HG03354 (cell line): ENCODE measurements around the gene MATCAP1.

Experiments used
- ATAC-seq: cut with Tn5 transposase; IDR thresholded peaks from one replicate; pipeline ENCODE4 v1.9.1; 2021; ENCODE audit warnings: mild to moderate bottlenecking; ENCODE audit not compliant: unreplicated experiment, poor library complexity, severe bottlenecking

The MATCAP1 gene

GRCh38 chr16:67146523-67147357 is 37.0 kb downstream of the MATCAP1 start:
- ATAC-seq, result no peak

- no peak for ATAC-seq
Measured at GRCh38 chr16:67145746-67146145, 38.0 kb downstream of the MATCAP1 start.

- no peak for ATAC-seq
Measured at GRCh38 chr16:67144943-67145342, 38.8 kb downstream of the MATCAP1 start.

- no peak for ATAC-seq
Measured at GRCh38 chr16:67142342-67142741, 41.4 kb downstream of the MATCAP1 start.

- ATAC-seq, result no peak
Measured at GRCh38 chr16:67141391-67141790, 42.4 kb downstream of the MATCAP1 start.

- no peak for ATAC-seq
Measured at GRCh38 chr16:67137605-67138004, 46.2 kb downstream of the MATCAP1 start.

- ATAC-seq, result no peak
Measured at GRCh38 chr16:67129422-67129821, 54.3 kb downstream of the MATCAP1 start.

- ATAC-seq, result no peak
Measured at GRCh38 chr16:67128887-67129286, 54.9 kb downstream of the MATCAP1 start.

GRCh38 chr16:67128417-67128816 is 55.3 kb downstream of the MATCAP1 start:
- no peak for ATAC-seq
